Calu3 (cell line): ENCODE results near the gene ZBTB7A. TPM values are rescaled to one million over a fixed set of nuclear protein-coding genes. Genes with fewer than 3 reads are reported as not detected.

Source experiments
- BruUV-seq: library from RNA; stranded (reverse); fragments of 400-500 nt; replicated peaks from 2 replicates; lab custom pipeline; 2021; lab: Mats Ljungman, UMichigan
- CTCF ChIA-PET: fragments of 300-600 bp; sonication (Branson Sonifier 250); formaldehyde crosslinking; loops from one replicate; lab custom pipeline; 2022; ENCODE audit warnings: antibody characterized with exemption; lab: Charles Lee
- DNase-seq: peaks from one replicate; pipeline ENCODE4 v3.0.0; 2022
- H3K27ac Mint-ChIP-seq: one replicate; pipeline ENCODE4 v1.8.0; 2022; ENCODE audit warnings: mixed read lengths; ENCODE audit not compliant: unreplicated experiment
- H3K27me3 Mint-ChIP-seq: one replicate; pipeline ENCODE4 v1.8.0; 2022; ENCODE audit warnings: mixed read lengths; ENCODE audit not compliant: unreplicated experiment
- H3K36me3 Mint-ChIP-seq: one replicate; pipeline ENCODE4 v1.8.0; 2022; ENCODE audit warnings: mild to moderate bottlenecking, moderate library complexity, mixed read lengths; ENCODE audit not compliant: insufficient read depth, unreplicated experiment
- H3K4me1 Mint-ChIP-seq: one replicate; pipeline ENCODE4 v1.8.0; 2022; ENCODE audit warnings: mild to moderate bottlenecking, low read depth, mixed read lengths; ENCODE audit not compliant: unreplicated experiment
- H3K4me3 Mint-ChIP-seq: one replicate; pipeline ENCODE4 v1.8.0; 2022; ENCODE audit warnings: mild to moderate bottlenecking, low read depth, moderate library complexity, mixed read lengths; ENCODE audit not compliant: unreplicated experiment
- H3K9me3 Mint-ChIP-seq: one replicate; pipeline ENCODE4 v1.8.0; 2022; ENCODE audit warnings: low read depth, mixed read lengths; ENCODE audit not compliant: unreplicated experiment
- CTCF ChIP-seq: fragments of 200-600 bp; IDR thresholded peaks from one replicate; pipeline ENCODE4 v1.8.0; 2022; ENCODE audit warnings: antibody characterized with exemption; ENCODE audit not compliant: unreplicated experiment
- intact Hi-C: fragments of 100-400 bp; cut with micrococcal nuclease; formaldehyde crosslinking; loops from one replicate; pipeline ENCODE4 v1.10.0; 2022; ENCODE audit not compliant: unreplicated experiment
- total RNA-seq: library from RNA; stranded (reverse); gene quantifications from 2 replicates; pipeline ENCODE4 v1.2.3, GENCODE V29; 2022

The ZBTB7A gene
- total RNA-seq, 1 experiment from 2014 or later, result 38.0 TPM

- H3K27ac Mint-ChIP-seq, result peak overlapping the region; percentile 44
- H3K4me1 Mint-ChIP-seq, result no peaks in the 10 kb centered on the region
- intact Hi-C loops, result no loop called here
- no peak for TF ChIP-seq CTCF
- H3K9me3 Mint-ChIP-seq, result no peaks in the 10 kb centered on the region
- CTCF ChIA-PET, result interaction anchor here (0.6 kb wide), 1 partner anchor 832 kb away, joined by 3 read pairs; no protein-coding TSS in a partner anchor
- BruUV-seq, result no TSS peak
- no peaks in the 10 kb centered on the region for H3K27me3 Mint-ChIP-seq
- no peak for DNase-seq
- no peak overlapping the region for H3K4me3 Mint-ChIP-seq
- peaks cover 33% of the 10 kb centered on the region for H3K36me3 Mint-ChIP-seq
Observed at GRCh38 chr19:4087787-4088679, 21.3 kb upstream of the ZBTB7A start.

GRCh38 chr19:4086411-4086867 lies 19.7 kb upstream of the ZBTB7A start:
- Mint-ChIP-seq H3K27ac (no peak overlapping the region), H3K27me3 (no peaks in the 10 kb centered on the region), H3K9me3 (no peaks in the 10 kb centered on the region), H3K4me3 (no peak overlapping the region), H3K36me3 (peaks cover 32% of the 10 kb centered on the region), H3K4me1 (no peaks in the 10 kb centered on the region)
- intact Hi-C loops, result no loop called here
- no peak for TF ChIP-seq CTCF
- no TSS peak for BruUV-seq
- no peak for DNase-seq
- CTCF ChIA-PET, result no interaction called here

- intact Hi-C loops, result no loop called here
- Mint-ChIP-seq H3K4me3 (peak overlapping the region; percentile 44), H3K4me1 (no peaks in the 10 kb centered on the region), H3K36me3 (peaks cover 21% of the 10 kb centered on the region), H3K27me3 (no peaks in the 10 kb centered on the region), H3K27ac (no peak overlapping the region), H3K9me3 (no peaks in the 10 kb centered on the region)
- BruUV-seq, result no TSS peak
- CTCF ChIA-PET, result no interaction called here
- TF ChIP-seq CTCF, result no peak
- DNase-seq, result no peak
Observed at GRCh38 chr19:4084547-4084877, 17.8 kb upstream of the ZBTB7A start.

- no TSS peak for BruUV-seq
- DNase-seq, result peak; percentile 66
- H3K4me1 Mint-ChIP-seq, result no peaks in the 10 kb centered on the region
Observed at GRCh38 chr19:4083677-4084546, 17.2 kb upstream of the ZBTB7A start.

More at GRCh38 chr19:4083677-4084546, 17.2 kb upstream of the ZBTB7A start:
- Mint-ChIP-seq H3K36me3 (peaks cover 21% of the 10 kb centered on the region), H3K4me3 (peak overlapping the region; percentile 44), H3K27ac (no peak overlapping the region), H3K9me3 (no peaks in the 10 kb centered on the region), H3K27me3 (no peaks in the 10 kb centered on the region)
- CTCF ChIA-PET, result no interaction called here
- intact Hi-C loops, result no loop called here
- TF ChIP-seq CTCF, result no peak
